Osteoblast (primary cell): ENCODE results near the gene TGM2. TPM values are rescaled to one million over a fixed set of nuclear protein-coding genes. Genes with fewer than 3 reads are reported as not detected.

ENCODE experiments used
- DNase-seq: peaks from one replicate; pipeline ENCODE4 v3.0.0; 2011; ENCODE audit warnings: low spot score, mixed read lengths; ENCODE audit not compliant: insufficient read length; ENCODE audit errors: missing footprints
- H2AFZ ChIP-seq: 2 replicates; pipeline ENCODE4 v1.6.0; 2011; ENCODE audit warnings: mild to moderate bottlenecking, low read length
- H3K27ac ChIP-seq: 2 replicates; pipeline ENCODE4 v1.5.1; 2011; ENCODE audit warnings: mild to moderate bottlenecking, low read depth, low read length, moderate library complexity
- H3K27me3 ChIP-seq: 2 replicates; pipeline ENCODE4 v1.6.0; 2012; ENCODE audit warnings: mild to moderate bottlenecking, control low read depth, inconsistent platforms, low read length, moderate library complexity; ENCODE audit not compliant: insufficient read depth
- H3K36me3 ChIP-seq: 2 replicates; pipeline ENCODE4 v1.5.1; 2011; ENCODE audit warnings: mild to moderate bottlenecking, low read length, control low read depth, moderate library complexity; ENCODE audit not compliant: insufficient read depth
- H3K4me1 ChIP-seq: 2 replicates; pipeline ENCODE4 v1.5.1; 2011; ENCODE audit warnings: mild to moderate bottlenecking, low read length, control low read depth, moderate library complexity; ENCODE audit not compliant: insufficient read depth
- H3K4me2 ChIP-seq: 2 replicates; pipeline ENCODE4 v1.6.0; 2011; ENCODE audit warnings: mild to moderate bottlenecking, low read length; ENCODE audit not compliant: insufficient read depth
- H3K4me3 ChIP-seq: fragments of 200-600 bp; sonication (generic); 3 replicates; pipeline ENCODE4 v1.5.1; 2012; ENCODE audit warnings: mild to moderate bottlenecking, low read length, inconsistent platforms; ENCODE audit not compliant: insufficient read depth
- H3K79me2 ChIP-seq: 2 replicates; pipeline ENCODE4 v1.6.0; 2012; ENCODE audit warnings: mild to moderate bottlenecking, low read length, control low read depth, inconsistent platforms; ENCODE audit not compliant: insufficient read depth
- H3K9me3 ChIP-seq: 2 replicates; pipeline ENCODE4 v1.5.1; 2011; ENCODE audit warnings: low read depth, low read length, control low read depth
- H4K20me1 ChIP-seq: 2 replicates; pipeline ENCODE4 v1.6.0; 2012; ENCODE audit warnings: mild to moderate bottlenecking, low read length, control low read depth; ENCODE audit not compliant: insufficient read depth
- CTCF ChIP-seq: IDR thresholded peaks from 2 replicates; pipeline ENCODE4 v1.5.1; 2011; ENCODE audit warnings: mild to moderate bottlenecking, low read depth, low read length, moderate library complexity; ENCODE audit errors: extremely low read depth
- total RNA-seq: library from RNA; depleted of rRNA; stranded (reverse); fragments of >200 nt; gene quantifications from 2 replicates; pipeline ENCODE4 v1.2.3, GENCODE V29; 2012

TGM2 gene
- total RNA-seq, 1 donor = 78.2 TPM

DNA sequence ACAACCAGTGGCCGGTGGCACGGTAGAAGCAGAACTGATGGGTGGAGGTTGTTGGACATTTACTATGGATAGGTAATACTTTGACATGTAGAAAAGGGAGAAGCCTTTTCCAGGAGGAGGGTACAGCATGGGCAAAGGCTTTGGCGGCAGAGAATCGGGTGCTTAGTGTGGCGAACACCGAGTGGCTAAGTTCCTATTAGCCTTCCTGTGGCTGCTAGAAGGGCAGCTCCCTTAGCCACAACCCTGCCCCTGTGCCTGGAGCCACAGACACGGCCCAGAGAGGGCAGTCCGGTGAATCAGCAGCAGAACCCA is 37.9 kb upstream of the TGM2 start:
- H3K27ac ChIP-seq = no peak overlapping the region
- H3K79me2 ChIP-seq = no peaks in the 10 kb centered on the region
- no peak for TF ChIP-seq CTCF
- no peaks in the 10 kb centered on the region for H3K27me3 ChIP-seq
- no peaks in the 10 kb centered on the region for H4K20me1 ChIP-seq
- no peak overlapping the region for H3K4me3 ChIP-seq
- peaks cover 24% of the 10 kb centered on the region for H3K4me1 ChIP-seq
- no peaks in the 10 kb centered on the region for H3K9me3 ChIP-seq
- no peak for DNase-seq
- no peak overlapping the region for H2AFZ ChIP-seq
- H3K4me2 ChIP-seq = no peak overlapping the region
- no peaks in the 10 kb centered on the region for H3K36me3 ChIP-seq

DNA sequence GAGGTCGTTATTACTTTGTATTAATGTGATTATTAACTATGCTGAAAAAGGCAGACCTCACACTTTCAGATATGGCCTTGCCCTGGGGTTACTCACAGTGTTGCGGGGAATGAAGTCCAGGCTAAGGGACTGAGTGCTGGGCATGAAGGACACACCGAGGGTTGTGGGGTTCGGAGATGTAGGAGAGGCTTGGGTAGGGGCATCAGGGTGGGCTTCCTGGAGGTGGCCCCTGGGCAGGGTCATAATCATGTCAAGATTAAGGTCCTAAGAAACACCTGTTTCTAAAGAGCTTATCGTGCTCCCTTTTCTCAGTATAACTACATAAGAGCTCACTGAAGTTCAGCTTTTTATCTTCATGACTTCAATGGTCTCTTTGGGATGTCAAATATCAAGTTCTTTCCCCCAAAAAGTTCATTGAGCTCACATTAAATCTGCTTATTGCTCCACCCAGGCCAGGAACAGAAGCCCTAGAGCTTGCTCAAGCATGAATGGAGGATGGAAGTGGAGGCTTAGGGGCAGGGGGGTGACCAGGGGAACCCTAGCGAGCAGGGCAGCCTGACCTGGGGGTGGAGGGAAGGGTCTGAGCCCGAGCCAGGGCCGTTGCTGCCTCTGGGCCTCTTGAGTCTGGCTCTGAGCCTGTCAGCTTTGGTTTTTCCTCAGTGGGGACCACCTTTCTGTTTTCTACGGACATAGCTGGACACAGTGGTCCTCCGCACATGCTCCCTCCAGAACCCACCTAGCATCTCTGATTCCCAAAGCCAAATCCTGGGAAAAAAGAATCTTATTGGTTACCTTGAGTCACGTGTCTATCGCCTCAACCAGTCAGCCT is 37.3 kb upstream of the TGM2 start:
- peaks cover 29% of the 10 kb centered on the region for H3K4me1 ChIP-seq
- no peak overlapping the region for H3K27ac ChIP-seq
- H3K36me3 ChIP-seq = no peaks in the 10 kb centered on the region
- no peak for TF ChIP-seq CTCF
- H3K4me2 ChIP-seq = no peak overlapping the region
- H3K9me3 ChIP-seq = no peaks in the 10 kb centered on the region
- DNase-seq = peak; percentile 69
- H3K79me2 ChIP-seq = no peaks in the 10 kb centered on the region
- H4K20me1 ChIP-seq = no peaks in the 10 kb centered on the region
- H2AFZ ChIP-seq = no peak overlapping the region
- no peaks in the 10 kb centered on the region for H3K27me3 ChIP-seq
- H3K4me3 ChIP-seq = no peak overlapping the region

- H3K79me2 ChIP-seq = no peaks in the 10 kb centered on the region
- H3K27ac ChIP-seq = peak overlapping the region; percentile 26
- peak overlapping the region; percentile 30 for H2AFZ ChIP-seq
- H4K20me1 ChIP-seq = no peaks in the 10 kb centered on the region
- no peak overlapping the region for H3K4me2 ChIP-seq
- H3K4me1 ChIP-seq = peaks cover 40% of the 10 kb centered on the region
- H3K9me3 ChIP-seq = no peaks in the 10 kb centered on the region
- H3K36me3 ChIP-seq = no peaks in the 10 kb centered on the region
- H3K4me3 ChIP-seq = no peak overlapping the region
- DNase-seq = peak; percentile 96
- TF ChIP-seq CTCF = no peak
- H3K27me3 ChIP-seq = no peaks in the 10 kb centered on the region
Observed at GRCh38 chr20:38201356-38201755, 36.3 kb upstream of the TGM2 start.

GRCh38 chr20:38200646-38201045 is 35.6 kb upstream of the TGM2 start:
- Histone ChIP-seq H3K9me3 (no peaks in the 10 kb centered on the region), H3K36me3 (no peaks in the 10 kb centered on the region), H3K4me2 (no peak overlapping the region), H3K27me3 (no peaks in the 10 kb centered on the region), H3K27ac (no peak overlapping the region), H3K4me1 (peaks cover 46% of the 10 kb centered on the region), H3K4me3 (no peak overlapping the region), H3K79me2 (no peaks in the 10 kb centered on the region), H4K20me1 (no peaks in the 10 kb centered on the region), H2AFZ (no peak overlapping the region)
- DNase-seq = peak; percentile 17
- no peak for TF ChIP-seq CTCF
